GM18867 (cell line): ENCODE data around the gene NKIRAS2.
"Not testable (repeated sequence)": the region's sequence is repeated elsewhere in the genome, so short reads cannot be mapped to it uniquely, and the experiment has no call there.

Experiments
- ATAC-seq: cut with Tn5 transposase; IDR thresholded peaks from one replicate; pipeline ENCODE4 v1.9.1; 2021; ENCODE audit warnings: mild to moderate bottlenecking, moderate library complexity; ENCODE audit not compliant: unreplicated experiment

Gene NKIRAS2

DNA sequence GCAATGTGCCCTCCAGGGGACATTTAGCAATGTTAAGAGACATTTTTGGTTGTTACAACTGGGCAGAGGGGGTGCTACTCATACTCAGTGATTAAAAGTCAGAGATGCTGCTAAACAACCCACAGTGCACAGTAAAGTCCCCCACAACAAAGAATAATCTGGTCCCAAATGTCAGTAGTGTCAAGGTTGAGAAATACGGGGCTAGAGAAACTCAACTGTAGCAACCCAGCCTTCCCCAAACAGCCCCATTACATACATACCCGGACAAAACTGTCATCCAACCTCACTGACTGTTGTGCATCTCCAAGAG, 23.1 kb upstream of the NKIRAS2 start:
- ATAC-seq, result no peak

DNA sequence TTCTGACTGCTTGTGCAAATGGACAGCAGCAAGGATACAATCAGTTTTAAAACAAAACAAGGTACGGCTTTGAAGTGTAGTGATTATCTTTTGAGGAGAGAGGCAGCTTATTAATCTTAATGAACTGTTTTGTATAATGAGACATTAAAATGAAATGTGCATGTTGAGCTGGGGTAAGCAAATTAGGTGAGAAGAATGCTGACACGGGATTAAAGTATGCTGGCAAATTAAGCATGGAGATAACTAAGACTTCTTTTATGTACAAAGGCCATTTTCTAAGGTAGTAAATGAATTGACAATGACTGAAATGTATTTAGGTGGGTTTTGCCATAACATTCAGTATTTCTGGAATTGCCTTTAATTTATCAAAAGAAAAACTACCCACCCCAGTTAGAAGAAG, 21.4 kb upstream of the NKIRAS2 start:
- ATAC-seq, result no peak

DNA sequence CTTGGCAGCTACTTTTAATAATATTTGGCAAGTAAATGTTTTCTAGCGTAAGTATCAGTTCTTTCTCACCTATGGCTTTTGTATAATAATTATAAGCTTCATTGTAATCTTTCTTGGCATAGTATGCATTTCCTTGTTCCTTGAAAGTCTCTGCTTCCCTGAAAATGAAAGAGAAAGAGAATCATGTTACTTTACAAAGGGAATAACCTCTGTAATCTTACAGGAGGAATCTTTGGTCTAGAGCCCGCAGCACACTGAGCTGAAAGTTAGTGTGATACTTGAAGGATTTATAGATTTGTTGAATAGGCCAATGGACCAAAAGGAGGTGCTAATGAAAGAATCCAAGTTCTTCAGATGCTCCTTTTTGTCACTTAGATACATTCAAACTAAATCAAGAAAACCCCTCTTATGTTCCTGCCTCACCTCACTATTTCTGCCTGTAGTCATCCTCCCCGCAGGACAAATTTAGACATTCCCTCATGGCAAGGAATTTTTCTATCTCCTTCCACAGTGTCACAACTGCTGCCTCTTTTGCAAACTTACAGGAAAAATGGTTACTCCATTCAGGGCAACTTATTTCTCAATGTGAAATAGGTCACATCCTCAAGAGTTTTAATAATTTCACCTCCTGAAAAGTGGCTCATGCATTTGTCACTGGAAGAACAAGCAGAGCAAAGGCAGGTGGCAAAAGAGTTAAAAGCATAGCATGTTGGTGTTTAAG, 19.3 kb upstream of the NKIRAS2 start:
- ATAC-seq, result no peak

DNA sequence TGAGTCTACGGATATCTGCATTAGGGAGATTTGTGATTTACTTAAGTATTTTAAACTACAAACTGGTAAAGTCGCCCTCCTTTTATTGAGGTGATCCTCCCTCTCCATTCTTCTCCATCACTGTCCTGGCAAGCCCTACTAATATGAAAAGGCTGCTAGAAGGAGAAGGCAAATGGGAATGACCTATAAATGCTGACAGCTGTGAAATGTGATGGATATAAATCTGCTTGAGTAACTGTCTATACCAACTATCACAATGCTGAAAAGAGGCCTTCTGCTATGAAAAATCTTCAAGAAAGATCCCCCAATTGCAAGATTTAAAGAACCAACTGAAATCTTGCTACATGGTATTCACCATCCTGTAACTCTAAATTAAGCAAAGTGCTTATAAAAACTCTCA, 18.2 kb upstream of the NKIRAS2 start:
- no peak for ATAC-seq

DNA sequence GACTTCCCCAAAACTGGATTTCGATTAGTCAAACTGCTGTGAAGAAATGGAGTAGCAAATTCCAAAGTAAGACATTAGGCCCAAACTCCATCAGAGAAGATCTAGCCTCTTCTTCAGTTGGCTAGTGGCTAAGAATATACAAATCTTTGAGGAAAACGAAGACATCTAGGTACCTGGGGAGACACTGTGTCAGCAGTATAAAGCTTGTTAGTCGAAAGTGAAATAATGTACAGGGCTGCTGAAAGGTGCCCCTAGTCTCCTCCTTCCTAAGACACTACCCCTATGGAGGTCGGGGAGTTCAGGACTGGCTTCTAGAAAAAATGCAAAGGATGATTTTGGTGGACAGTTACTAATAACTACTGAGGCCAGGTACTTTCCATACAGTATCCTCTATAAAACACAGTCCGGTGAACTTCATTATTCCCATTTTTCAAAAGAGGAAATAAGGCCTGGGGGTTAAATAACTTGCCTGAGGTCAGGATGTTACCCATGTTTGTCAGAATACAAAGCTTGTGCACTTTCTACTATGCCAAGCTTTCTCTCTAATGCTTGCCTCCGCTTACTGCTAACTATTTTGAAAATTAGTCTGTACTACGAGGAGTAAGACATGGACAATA, 17.6 kb upstream of the NKIRAS2 start:
- no peak for ATAC-seq

DNA sequence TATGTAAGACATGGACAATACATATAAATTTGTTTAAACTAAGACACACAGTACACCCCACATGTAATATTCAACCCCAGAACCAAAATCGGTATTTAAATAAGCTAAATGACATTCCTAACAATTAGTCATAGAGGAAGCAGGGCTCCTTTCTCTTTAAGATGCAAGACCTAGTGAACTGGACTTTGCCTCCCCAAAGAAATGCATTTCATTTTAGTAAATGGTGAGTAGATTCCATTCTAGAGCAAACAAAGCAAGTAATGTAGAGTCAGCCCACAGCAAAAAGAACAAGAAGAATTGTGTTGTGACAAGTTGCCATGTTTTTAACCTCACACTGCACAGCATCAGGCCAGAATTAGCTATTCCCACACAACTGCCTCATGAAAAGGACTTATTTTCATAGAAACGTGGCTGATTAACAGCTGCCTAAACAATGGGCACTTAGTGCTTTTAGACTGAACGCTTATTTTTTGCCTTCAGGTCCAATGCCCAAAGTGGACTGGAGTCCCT, 17.0 kb upstream of the NKIRAS2 start:
- no peak for ATAC-seq

DNA sequence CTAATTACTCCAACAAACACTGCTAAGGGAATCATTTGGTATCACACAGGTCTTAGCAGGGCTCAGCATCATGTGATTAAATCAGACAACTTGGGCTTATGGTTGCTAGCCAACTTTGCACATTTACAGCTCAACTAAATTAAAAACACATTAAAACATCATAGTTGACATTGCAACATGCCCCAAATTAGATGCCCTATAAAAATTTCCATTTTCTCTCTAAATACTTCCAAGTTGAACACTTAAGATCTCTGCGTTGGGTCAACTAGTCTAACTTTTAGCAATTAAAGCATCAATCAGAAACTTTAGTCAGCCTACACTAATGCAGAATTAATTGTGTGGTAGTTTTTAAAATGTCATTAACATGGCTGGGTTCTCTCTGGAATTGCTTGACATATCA, 14.7 kb upstream of the NKIRAS2 start:
- ATAC-seq, result no peak

DNA sequence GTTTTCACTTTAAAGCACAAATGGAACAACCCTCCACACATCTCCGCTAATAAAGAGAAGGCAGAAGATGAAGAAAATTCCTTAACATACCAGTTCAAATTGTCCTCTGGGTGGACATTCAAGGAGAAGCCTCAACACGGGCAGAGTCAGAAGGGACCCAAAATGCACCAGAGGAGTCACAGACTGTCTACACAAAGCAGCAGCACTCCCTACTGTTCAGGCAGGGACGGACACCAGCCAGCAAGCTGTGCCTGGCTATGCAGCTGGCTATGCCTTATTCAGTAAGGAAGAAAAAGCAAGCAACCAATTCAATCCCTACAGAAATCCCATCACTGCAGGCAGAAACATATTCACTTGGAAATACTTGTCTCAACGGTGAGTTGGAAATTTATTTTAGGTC, 10.7 kb upstream of the NKIRAS2 start:
- no peak for ATAC-seq

DNA sequence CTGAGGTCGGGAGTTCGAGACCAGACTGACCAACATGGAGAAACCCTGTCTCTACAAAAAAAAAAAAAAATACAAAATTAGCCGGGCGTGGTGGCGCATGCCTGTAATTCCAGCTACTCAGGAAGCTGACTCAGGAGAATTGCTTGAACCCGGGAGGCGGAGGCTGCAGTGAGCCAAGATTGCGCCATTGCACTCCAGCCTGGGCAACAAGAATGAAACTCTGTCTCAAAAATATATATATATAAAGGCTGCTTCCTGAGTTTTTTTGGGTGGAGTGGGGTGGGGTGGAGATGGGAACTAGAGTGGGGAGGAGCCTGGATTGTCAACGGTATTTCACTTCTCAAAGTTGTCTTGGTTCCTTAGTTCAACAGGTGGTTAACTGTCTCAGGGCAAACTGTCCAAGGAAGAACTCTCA, 9.6 kb upstream of the NKIRAS2 start:
- ATAC-seq, result not testable (repeated sequence)

DNA sequence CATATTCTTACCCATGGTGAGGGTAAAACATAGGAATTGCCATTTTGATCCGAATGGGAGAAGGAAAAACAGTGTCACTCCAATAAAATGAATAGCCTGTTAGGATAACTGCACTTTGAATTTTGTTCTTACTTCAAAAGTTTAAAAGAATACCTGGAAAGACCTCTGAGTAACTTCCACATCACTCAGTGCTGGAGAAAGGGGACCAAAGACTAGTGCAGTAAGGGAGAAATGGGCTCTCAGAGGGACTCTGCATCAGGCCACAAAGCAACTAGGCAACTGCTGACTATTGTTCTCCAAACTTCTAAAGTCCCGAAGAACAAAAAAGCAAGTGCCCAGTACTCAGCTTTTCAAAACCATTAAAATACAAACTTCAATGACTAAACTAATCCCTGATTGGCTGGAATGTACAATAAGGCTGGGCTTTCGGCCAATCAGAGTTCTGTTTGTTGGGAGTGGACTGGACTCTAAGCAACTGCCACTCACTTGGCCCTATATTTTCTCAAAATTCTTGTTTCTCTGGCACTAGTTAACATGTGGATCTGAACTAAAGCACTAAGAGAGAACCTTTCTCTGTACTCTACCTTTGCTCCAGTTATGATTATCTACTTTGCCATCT, 8.9 kb upstream of the NKIRAS2 start:
- ATAC-seq, result no peak

DNA sequence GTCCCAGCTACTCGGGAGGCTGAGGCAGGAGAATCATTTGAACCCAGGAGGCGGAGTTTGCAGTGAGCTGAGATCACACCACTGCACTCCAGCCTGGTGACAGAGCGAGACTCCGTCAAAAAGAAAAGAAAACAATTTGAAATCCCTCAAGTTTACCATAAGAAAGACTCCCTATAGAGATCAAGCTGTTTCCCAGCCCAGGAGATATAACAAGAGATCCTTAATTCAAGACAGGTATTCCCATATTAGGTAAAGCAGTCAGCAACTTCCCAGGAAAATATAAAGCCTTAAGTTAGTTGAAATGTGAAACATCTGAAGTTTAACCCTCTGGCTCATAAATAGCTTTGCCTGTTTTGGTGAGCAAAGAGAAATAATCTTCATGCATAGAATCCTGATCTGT, 7.5 kb upstream of the NKIRAS2 start:
- ATAC-seq, result not testable (repeated sequence)

DNA sequence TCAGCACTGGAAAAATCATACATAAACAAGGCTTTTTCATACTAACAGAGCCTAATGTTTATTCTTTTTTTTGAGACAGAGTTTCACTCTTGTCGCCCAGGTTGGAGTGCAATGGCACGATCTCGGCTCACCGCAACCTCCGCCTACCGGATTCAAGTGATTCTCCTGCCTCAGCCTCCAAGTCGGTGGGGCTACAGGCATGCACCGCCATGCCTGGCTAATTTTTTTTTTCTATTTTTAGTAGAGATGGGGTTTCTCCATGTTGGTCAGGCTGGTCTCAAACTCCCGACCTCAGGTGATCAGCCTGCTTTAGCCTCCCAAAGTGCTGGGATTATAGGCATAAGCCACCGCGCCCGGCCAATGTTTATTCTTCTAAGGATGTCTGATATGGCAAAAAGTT, 6.2 kb upstream of the NKIRAS2 start:
- ATAC-seq, result not testable (repeated sequence)

DNA sequence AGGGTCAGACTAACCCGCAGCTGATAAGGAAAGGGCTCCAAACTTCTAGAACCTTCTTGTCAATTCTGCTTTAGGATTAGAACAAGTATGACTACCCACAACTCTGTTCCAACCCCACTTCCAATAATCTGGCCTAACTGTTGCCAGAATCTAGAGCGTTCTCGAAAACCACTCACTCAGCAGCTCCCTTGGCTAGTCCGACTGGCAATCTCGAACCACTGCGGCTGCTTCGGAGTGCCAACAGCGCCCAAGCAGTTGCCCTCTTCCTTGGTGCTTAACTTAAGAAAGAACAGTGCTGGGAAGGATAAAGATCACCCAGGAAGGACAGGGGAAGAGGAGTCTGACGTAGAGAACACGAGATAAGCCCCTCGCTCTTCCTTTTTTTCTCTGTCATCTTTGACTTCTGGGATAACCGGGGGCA, 3.5 kb upstream of the NKIRAS2 start:
- no peak for ATAC-seq

DNA sequence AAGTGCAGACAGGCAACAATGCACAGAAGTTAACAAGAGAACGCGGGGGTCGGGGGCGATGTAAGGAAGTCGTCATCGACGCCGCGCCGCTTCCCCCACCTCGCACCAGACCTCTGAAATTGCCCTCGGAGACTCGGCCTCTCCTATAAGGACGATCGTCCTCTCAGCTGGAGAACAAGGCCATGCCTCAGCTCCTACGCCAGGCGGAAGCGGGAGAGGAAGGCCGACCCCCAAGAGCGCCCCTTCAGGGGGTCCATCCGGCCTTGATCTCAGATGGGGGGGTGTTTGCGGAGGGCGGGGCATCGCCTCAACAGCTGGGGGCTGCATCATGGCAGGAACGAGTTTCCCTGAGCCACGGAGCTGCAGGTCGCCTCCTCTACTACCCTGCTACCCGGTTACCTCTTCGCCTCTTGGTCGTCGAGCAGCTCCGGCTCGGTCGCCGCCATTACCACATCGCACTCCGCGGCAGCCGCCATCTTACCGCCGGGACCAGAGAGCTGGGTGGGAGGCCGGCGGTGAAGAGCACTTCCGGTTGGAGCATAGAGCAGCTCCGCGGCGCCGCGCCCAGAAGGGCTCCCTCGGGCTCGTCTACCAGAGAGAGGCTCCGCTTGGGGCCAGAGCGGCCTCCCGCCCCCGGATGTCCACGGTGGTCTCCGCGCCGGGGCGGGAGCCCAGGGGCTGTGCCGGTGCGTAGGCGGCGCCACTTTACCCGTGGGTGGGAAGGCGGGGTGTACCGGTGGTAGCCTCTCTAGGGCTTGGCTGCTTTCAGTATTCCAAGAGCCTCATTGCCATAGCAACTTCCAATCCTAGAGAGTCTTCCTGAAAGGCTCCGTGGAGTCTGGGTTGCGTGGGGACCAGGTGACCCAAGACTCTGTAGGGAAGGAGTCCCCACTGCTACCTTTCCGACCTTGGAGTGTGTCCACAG, 2.7 kb upstream of the NKIRAS2 start, which contains the start of gene DNAJC7:
Gene DNAJC7 (minus strand): TSS at position 499 of the 925 bp plus-strand sequence. CDS start 23 bp downstream, at position 476.
- peak; percentile 74 for ATAC-seq

DNA sequence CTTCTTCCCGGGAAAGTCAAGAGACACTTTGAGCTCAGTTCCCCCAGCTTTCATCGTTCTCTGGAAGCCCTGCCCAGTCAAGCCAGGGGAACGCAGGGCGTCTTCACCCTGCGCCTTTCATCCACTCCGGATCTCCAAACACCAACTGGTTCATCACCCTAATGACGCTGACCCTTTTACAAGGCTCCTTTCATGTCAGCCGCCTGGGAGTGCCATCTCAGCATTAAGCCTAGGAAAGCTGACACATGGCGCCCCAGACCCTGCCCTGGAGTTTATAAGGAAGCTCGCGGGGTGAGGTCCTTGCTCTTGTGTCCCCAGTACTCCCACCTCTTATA, 2.1 kb upstream of the NKIRAS2 start:
- no peak for ATAC-seq

DNA sequence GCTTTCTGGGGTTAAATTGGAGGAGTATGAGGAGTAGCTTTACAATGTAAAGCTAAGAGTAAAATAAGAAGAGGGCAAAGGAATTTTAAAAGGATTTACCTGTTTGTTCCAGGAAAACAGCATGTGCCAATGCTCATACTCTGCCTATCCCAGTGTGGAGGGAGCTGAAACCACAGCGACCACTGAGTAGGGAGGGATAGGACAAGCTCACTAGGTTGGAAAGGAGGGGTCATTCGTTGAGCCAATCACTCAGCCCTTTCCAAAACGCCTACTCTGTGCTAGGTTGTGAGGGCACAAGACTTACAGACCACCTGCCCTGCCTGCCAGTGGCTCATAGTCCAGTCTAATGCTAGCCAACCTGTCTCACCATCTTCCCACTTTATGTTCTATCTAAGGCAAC, 1.6 kb upstream of the NKIRAS2 start:
- ATAC-seq, result no peak

DNA sequence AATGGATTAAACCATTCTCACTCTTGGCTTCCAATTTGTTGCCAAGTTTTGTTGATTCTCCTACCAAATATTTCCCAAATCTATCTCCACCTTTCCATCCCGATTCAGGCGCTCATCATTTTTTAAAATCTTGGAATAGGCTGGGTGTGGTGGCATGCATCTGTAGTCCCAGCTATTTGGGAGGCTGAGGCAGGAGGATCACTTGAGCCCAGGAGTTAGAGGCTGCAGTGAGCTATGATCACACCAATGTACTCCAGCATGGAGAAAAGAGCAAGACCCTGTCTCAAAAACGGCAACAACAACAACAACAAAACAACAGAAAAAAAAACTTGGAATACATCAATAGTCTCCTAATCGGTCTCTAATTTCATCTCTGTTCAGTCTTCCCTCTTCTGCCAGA, 902 bp upstream of the NKIRAS2 start:
- ATAC-seq, result no peak

DNA sequence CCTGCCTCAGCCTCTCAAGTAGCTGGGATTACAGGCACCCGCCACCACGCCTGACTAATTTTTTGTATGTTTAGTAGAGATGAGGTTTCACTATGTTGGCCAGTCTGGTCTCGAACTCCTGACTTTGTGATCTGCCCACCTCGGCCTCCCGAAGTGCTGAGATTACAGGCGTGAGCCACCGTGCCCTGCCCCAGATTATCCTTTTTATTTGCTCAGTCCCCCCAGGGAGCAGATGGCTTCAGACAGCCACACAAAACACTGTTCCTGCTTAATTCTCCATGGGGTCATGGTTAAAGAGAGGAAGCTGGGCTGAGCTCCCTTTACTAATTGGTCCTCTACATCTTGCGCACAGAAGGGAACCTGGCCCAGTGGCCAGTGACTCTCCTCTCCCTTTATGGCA, 955 bp downstream of the NKIRAS2 start:
- not testable (repeated sequence) for ATAC-seq

DNA sequence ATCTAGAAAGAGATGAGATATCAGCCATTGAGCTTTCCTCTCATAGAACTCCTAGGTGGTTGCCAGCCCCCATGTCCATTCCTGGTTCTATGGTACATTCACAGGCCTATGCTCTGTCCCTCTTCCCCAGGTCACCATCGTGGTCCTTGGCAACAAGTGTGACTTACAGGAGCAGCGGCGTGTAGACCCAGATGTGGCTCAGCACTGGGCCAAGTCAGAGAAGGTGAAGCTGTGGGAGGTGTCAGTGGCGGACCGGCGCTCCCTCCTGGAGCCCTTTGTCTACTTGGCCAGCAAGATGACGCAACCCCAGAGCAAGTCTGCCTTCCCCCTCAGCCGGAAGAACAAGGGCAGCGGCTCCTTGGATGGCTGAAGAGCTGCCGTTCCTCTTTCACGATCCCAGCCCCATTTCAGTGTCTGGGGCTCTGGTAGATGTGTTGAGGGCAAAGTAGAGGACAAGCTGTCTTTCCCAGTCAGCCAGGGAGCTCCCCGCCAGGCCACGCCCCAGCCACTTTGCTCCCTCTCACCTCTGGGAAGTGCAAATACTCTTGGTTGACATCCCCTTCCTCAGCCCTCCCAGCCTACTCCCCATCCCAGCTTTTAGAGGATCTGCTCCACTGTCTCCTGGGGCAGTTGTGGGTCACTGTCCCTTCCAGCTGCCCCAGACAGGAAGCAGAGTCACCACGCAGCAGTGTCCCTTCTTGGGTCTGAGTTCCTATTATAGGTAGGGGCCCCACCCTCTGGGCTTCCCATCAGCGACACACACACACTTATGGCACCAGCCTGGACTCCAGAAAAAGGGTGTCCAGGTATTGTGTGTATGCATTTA, 3.8 kb downstream of the NKIRAS2 start:
- no peak for ATAC-seq

DNA sequence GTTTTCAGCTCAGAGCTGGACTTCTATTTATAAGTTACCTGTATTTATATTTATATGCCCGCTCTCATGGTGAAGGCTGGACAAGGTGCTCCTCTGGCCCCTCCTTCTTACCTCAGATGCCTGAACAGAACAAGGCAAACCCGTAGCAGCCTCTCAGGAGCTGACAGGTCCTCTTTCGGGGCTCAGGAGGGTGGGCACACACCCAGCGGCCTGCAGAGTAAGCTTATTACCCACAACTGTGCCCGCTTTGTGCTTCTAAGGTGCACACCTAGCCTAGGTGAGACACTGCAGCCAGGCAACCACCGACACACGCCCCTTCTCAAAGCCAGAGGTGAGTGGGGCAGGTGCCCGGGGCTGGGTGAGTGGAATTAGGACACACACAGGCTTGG, 5.3 kb downstream of the NKIRAS2 start:
- no peak for ATAC-seq
